OCI-LY1 (cell line): ENCODE measurements around the gene HECW1.

Experiments used
- H2AFZ ChIP-seq: fragments of 200-600 bp; sonication (generic), shearing (Covaris generic); 2 replicates; pipeline ENCODE4 v1.6.0; 2014; ENCODE audit warnings: antibody characterized with exemption, mild to moderate bottlenecking, low read length
- H3F3A ChIP-seq: fragments of 200-600 bp; sonication (generic), shearing (Covaris generic); 2 replicates; pipeline ENCODE4 v1.6.0; 2014; ENCODE audit warnings: mild to moderate bottlenecking, antibody characterized with exemption, low read length, moderate library complexity; ENCODE audit not compliant: insufficient read depth
- H3K27ac ChIP-seq: fragments of 200-600 bp; sonication (generic); 2 replicates; pipeline ENCODE4 v1.5.1; 2014; ENCODE audit warnings: low read length, mixed run types, mild to moderate bottlenecking, low read depth; ENCODE audit not compliant: poor library complexity, severe bottlenecking
- H3K27me3 ChIP-seq: fragments of 200-600 bp; sonication (generic); 2 replicates; pipeline ENCODE4 v1.6.0; 2014; ENCODE audit warnings: antibody characterized with exemption, mild to moderate bottlenecking, low read length, moderate library complexity; ENCODE audit not compliant: insufficient read depth
- H3K36me3 ChIP-seq: fragments of 200-600 bp; sonication (generic); 2 replicates; pipeline ENCODE4 v1.6.1; 2014; ENCODE audit warnings: mild to moderate bottlenecking, antibody characterized with exemption, low read length, moderate library complexity, mixed read lengths; ENCODE audit not compliant: insufficient read depth
- H3K4me1 ChIP-seq: fragments of 200-600 bp; sonication (generic); 2 replicates; pipeline ENCODE4 v1.5.1; 2014; ENCODE audit warnings: mild to moderate bottlenecking, low read length, moderate library complexity; ENCODE audit not compliant: insufficient read depth, severe bottlenecking
- H3K4me2 ChIP-seq: fragments of 200-600 bp; sonication (generic), shearing (Covaris generic); 2 replicates; pipeline ENCODE4 v1.6.1; 2014; ENCODE audit warnings: low read length
- H3K4me3 ChIP-seq: fragments of 200-600 bp; sonication (generic); 2 replicates; pipeline ENCODE4 v1.5.1; 2014; ENCODE audit warnings: low read length, low read depth, mild to moderate bottlenecking, mixed read lengths; ENCODE audit not compliant: poor library complexity, severe bottlenecking
- H3K79me2 ChIP-seq: fragments of 200-600 bp; shearing (Covaris generic); 2 replicates; pipeline ENCODE4 v1.6.1; 2016; ENCODE audit warnings: mixed run types, low read length, mixed read lengths; ENCODE audit not compliant: insufficient read depth
- H3K9ac ChIP-seq: fragments of 200-600 bp; sonication (generic), shearing (Covaris generic); 2 replicates; pipeline ENCODE4 v1.6.1; 2014; ENCODE audit warnings: mild to moderate bottlenecking, low read length, mixed read lengths
- H3K9me2 ChIP-seq: fragments of 200-600 bp; sonication (generic), shearing (Covaris generic); 2 replicates; pipeline ENCODE4 v1.6.1; 2014; ENCODE audit warnings: low read depth, mild to moderate bottlenecking, low read length, mixed read lengths
- H3K9me3 ChIP-seq: fragments of 200-600 bp; shearing (Covaris generic); 2 replicates; pipeline ENCODE4 v1.6.1; 2014; ENCODE audit warnings: low read length, mixed read lengths
- H4K20me1 ChIP-seq: fragments of 200-600 bp; sonication (generic), shearing (Covaris generic); 2 replicates; pipeline ENCODE4 v1.6.0; 2016; ENCODE audit warnings: mild to moderate bottlenecking, low read length; ENCODE audit not compliant: insufficient read depth
- EZH2 ChIP-seq: fragments of 200-600 bp; sonication (generic), shearing (Covaris generic); IDR thresholded peaks from 2 replicates; pipeline ENCODE4 v1.8.0; 2017; ENCODE audit warnings: borderline replicate concordance, mixed run types, mild to moderate bottlenecking, antibody characterized with exemption, low read length, moderate library complexity, mixed read lengths
- TF ChIP-seq, protein P1 (sequence below): fragments of 200-600 bp; sonication (generic), shearing (Covaris generic); IDR thresholded peaks from 2 replicates; pipeline ENCODE4 v1.5.1; 2017; ENCODE audit warnings: mild to moderate bottlenecking, antibody characterized with exemption, low read length, moderate library complexity, mixed read lengths

The HECW1 gene

DNA sequence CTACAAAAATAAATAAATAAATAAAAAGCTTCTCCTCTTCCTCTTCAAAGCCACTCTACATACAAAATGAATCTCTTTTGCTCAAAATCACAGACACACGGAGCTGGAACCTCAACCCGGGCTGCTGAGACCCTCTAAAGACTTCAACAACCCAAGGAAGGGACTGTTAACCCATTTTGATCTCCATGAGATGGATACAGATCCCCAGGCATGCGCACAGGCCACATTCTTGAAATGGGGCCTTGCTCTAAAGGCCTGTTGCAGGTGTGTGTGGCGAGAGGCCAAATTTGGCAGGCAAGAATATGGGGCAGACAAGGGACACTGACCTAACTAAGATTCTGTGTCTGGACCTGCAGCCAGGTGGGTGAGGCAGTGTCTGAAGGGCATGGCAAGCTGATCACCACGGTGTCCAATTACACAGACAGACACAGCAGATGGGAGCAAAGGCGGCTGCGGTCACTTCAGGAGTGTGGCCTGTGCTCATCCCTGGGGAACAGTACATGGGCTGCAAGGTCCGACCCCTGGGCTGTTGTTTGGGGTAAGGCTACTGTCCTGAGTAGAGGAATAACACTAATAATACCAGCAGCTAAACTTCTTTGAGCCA lies 219.8 kb downstream of the HECW1 start:
- no peak overlapping the region for H3K4me3 ChIP-seq
- no peak overlapping the region for H3K27ac ChIP-seq
- H3K36me3 ChIP-seq = no peaks in the 10 kb centered on the region
- H3K27me3 ChIP-seq = peaks cover 2% of the 10 kb centered on the region; the same call in 1 of the 2 replicates
- H3K9ac ChIP-seq = no peak overlapping the region
- H3F3A ChIP-seq = no peaks in the 10 kb centered on the region
- H3K79me2 ChIP-seq = no peaks in the 10 kb centered on the region
- TF ChIP-seq, protein P1, sequence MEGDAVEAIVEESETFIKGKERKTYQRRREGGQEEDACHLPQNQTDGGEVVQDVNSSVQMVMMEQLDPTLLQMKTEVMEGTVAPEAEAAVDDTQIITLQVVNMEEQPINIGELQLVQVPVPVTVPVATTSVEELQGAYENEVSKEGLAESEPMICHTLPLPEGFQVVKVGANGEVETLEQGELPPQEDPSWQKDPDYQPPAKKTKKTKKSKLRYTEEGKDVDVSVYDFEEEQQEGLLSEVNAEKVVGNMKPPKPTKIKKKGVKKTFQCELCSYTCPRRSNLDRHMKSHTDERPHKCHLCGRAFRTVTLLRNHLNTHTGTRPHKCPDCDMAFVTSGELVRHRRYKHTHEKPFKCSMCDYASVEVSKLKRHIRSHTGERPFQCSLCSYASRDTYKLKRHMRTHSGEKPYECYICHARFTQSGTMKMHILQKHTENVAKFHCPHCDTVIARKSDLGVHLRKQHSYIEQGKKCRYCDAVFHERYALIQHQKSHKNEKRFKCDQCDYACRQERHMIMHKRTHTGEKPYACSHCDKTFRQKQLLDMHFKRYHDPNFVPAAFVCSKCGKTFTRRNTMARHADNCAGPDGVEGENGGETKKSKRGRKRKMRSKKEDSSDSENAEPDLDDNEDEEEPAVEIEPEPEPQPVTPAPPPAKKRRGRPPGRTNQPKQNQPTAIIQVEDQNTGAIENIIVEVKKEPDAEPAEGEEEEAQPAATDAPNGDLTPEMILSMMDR = no peak
- no peak for TF ChIP-seq EZH2
- no peak overlapping the region for H2AFZ ChIP-seq
- no peaks in the 10 kb centered on the region for H3K9me3 ChIP-seq
- H3K4me2 ChIP-seq = no peak overlapping the region
- H3K9me2 ChIP-seq = no peaks in the 10 kb centered on the region
- no peaks in the 10 kb centered on the region for H4K20me1 ChIP-seq
- no peaks in the 10 kb centered on the region for H3K4me1 ChIP-seq

DNA sequence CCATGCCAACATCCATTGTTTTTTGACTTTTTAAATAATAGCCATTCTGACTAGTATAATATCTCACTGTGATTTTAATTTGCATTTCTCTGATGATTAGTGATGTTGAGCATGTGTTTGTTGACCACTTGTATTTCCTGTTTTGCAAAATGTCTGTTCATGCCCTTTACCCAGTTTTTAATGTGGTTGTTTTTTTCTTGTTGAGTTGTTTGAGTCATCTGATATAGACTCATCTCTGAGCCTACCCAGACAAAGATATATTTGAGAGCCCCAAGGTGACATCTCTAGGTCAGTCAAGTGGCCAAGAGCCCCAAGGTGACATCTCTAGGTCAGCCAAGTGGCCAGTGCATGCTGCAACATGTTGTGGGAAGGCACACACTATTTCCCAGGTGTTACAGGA lies 224.7 kb downstream of the HECW1 start:
- no peaks in the 10 kb centered on the region for H3K4me1 ChIP-seq
- no peaks in the 10 kb centered on the region for H3K9me2 ChIP-seq
- H3K4me3 ChIP-seq = no peak overlapping the region
- no peak for TF ChIP-seq EZH2
- TF ChIP-seq, protein P1 = no peak
- H4K20me1 ChIP-seq = no peaks in the 10 kb centered on the region
- no peaks in the 10 kb centered on the region for H3K36me3 ChIP-seq
- no peak overlapping the region for H3K9ac ChIP-seq
- H3K9me3 ChIP-seq = no peaks in the 10 kb centered on the region
- no peak overlapping the region for H2AFZ ChIP-seq
- H3K4me2 ChIP-seq = no peak overlapping the region
- H3K79me2 ChIP-seq = no peaks in the 10 kb centered on the region
- H3K27ac ChIP-seq = no peak overlapping the region
- H3F3A ChIP-seq = no peaks in the 10 kb centered on the region
- no peaks in the 10 kb centered on the region for H3K27me3 ChIP-seq

DNA sequence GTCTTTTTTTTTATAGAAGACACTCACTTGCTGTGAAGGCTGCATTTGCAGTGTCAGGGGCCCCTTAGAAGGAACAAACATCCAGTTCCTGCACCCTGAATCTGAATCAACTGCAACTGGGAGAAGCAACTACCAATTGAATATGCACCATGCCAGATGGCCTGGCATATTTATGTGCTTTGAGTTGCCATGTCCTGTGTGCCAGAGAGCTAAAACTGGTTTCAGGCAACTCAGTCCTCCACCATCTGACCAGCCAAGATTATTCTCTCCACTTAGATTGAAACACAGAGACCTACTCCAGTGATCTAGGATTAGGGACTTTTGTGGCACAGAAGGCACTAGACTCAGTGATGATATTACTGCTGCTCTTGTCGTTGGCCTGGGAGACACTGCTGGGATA lies 225.4 kb downstream of the HECW1 start:
- no peaks in the 10 kb centered on the region for H3K36me3 ChIP-seq

More for the DNA sequence above, 225.4 kb downstream of the HECW1 start:
- Histone ChIP-seq H3K4me1 (no peaks in the 10 kb centered on the region), H3F3A (no peaks in the 10 kb centered on the region), H3K9me2 (no peaks in the 10 kb centered on the region), H3K9me3 (no peaks in the 10 kb centered on the region), H2AFZ (no peak overlapping the region), H3K4me3 (no peak overlapping the region), H3K9ac (no peak overlapping the region), H4K20me1 (no peaks in the 10 kb centered on the region), H3K27ac (no peak overlapping the region), H3K27me3 (no peaks in the 10 kb centered on the region), H3K4me2 (no peak overlapping the region), H3K79me2 (no peaks in the 10 kb centered on the region)
- TF ChIP-seq, protein P1 = no peak
- TF ChIP-seq EZH2 = no peak
